ENCODE data around the gene PDE1C. TPM values are rescaled to one million over a fixed set of nuclear protein-coding genes. Genes with fewer than 3 reads are reported as not detected.

Gene PDE1C
- total RNA-seq, 1 experiment from 2014 or later, result 0.11 TPM

DNA sequence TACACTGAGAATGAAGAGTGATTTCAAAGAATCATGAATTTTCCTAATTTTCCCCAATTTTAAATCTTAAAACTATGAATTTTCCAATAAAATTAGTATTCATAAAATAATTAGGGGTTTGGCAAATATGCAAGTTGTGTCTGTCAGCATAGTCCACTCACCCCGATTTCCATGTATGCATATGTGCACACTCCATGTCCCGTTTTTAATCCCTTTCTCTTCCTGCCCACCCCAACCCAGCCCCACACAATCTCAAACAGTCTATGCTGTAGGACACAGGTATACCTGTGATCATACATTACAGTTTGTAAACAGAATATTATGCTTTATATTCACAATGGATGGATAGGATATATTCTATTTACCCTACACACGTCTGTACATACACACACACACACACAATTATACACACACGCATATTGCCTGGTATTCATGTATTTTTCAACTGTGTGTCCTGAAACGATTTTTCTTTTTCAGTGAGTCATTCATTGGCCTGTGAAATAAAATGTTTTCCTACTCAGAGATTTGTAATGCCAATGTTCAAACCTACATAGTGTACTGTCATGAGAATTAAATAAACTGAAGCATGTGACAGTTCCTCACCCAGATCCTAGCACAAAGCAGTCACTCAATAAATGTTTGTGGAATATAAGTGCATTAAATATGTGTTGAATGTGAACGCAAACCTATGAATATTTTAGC lies 144.3 kb downstream of the PDE1C start:
- Histone ChIP-seq H3K27me3 (replicated peaks) (no peaks in the 10 kb centered on the region), H3K36me3 (no peaks in the 10 kb centered on the region), H3K4me3 (no peak overlapping the region), H3K4me1 (replicated peaks) (no peaks in the 10 kb centered on the region), H3K27ac (no peak overlapping the region), H3K9me3 (replicated peaks) (no peaks in the 10 kb centered on the region)
- DNase-seq (ENCODE audit: low read depth in 1 of 2, low spot score in 2 of 2), result no peak

- no peak overlapping the region for H3K4me3 ChIP-seq
- H3K9me3 ChIP-seq (replicated peaks), result no peaks in the 10 kb centered on the region
- no peaks in the 10 kb centered on the region for H3K27me3 ChIP-seq (replicated peaks)
Observed at GRCh38 chr7:31924251-31924650, 146.0 kb downstream of the PDE1C start.

GRCh38 chr7:31922848-31923247 lies 147.4 kb downstream of the PDE1C start:
- no peaks in the 10 kb centered on the region for H3K27me3 ChIP-seq (replicated peaks)
- no peaks in the 10 kb centered on the region for H3K4me1 ChIP-seq (replicated peaks)
- H3K9me3 ChIP-seq (replicated peaks), result no peaks in the 10 kb centered on the region
- DNase-seq (ENCODE audit: low read depth in 1 of 2, low spot score in 2 of 2), result no peak
- H3K36me3 ChIP-seq, result no peaks in the 10 kb centered on the region
- no peak overlapping the region for H3K4me3 ChIP-seq
- no peak overlapping the region for H3K27ac ChIP-seq

More at GRCh38 chr7:31924251-31924650, 146.0 kb downstream of the PDE1C start:
- no peak overlapping the region for H3K27ac ChIP-seq
- no peak for DNase-seq (ENCODE audit: low read depth in 1 of 2, low spot score in 2 of 2)
- H3K36me3 ChIP-seq, result no peaks in the 10 kb centered on the region
- no peaks in the 10 kb centered on the region for H3K4me1 ChIP-seq (replicated peaks)

GRCh38 chr7:31921047-31921446 lies 149.2 kb downstream of the PDE1C start:
- H3K27ac ChIP-seq, result no peak overlapping the region
- no peaks in the 10 kb centered on the region for H3K9me3 ChIP-seq (replicated peaks)
- no peaks in the 10 kb centered on the region for H3K36me3 ChIP-seq
- no peaks in the 10 kb centered on the region for H3K4me1 ChIP-seq (replicated peaks)
- no peak overlapping the region for H3K4me3 ChIP-seq
- H3K27me3 ChIP-seq (replicated peaks), result no peaks in the 10 kb centered on the region
- DNase-seq (ENCODE audit: low read depth in 1 of 2, low spot score in 2 of 2), result no peak

DNA sequence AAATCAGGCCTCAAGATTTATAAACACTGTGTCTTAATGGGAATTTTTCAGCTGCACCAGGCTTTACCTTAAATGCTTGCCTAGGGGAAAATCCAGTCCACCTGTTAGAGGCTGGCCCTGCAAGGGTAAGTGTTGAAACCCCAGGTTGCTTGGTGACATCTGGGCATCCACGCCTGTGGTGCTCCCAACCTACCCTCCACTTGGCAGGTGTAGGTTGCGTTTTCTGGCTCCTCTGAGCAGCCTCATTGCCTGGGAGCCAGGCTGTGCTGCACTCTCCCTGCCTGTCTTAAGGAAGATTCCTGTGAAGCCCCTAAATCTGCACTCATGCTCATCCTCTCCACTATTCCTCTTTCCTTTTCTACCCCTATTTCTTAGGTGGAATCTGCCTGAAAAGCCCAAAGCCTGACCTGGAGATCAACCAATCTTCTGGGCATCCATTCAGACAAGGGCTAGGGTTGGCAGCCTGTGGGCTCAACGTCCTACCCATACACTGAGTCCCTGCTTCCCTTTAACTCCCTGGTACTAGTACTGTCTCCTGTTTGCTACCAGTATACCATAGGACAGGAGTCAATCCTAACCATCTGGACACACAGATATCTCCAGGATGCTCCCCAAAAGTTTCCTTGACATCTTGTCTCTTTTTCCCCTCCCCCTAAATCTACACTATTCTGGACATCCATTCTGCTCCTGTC lies 150.4 kb downstream of the PDE1C start:
- H3K27me3 ChIP-seq (replicated peaks), result no peaks in the 10 kb centered on the region
- H3K27ac ChIP-seq, result no peak overlapping the region
- no peaks in the 10 kb centered on the region for H3K9me3 ChIP-seq (replicated peaks)
- H3K4me3 ChIP-seq, result no peak overlapping the region
- no peak for DNase-seq (ENCODE audit: low read depth in 1 of 2, low spot score in 2 of 2)
- no peaks in the 10 kb centered on the region for H3K4me1 ChIP-seq (replicated peaks)
- no peaks in the 10 kb centered on the region for H3K36me3 ChIP-seq

DNA sequence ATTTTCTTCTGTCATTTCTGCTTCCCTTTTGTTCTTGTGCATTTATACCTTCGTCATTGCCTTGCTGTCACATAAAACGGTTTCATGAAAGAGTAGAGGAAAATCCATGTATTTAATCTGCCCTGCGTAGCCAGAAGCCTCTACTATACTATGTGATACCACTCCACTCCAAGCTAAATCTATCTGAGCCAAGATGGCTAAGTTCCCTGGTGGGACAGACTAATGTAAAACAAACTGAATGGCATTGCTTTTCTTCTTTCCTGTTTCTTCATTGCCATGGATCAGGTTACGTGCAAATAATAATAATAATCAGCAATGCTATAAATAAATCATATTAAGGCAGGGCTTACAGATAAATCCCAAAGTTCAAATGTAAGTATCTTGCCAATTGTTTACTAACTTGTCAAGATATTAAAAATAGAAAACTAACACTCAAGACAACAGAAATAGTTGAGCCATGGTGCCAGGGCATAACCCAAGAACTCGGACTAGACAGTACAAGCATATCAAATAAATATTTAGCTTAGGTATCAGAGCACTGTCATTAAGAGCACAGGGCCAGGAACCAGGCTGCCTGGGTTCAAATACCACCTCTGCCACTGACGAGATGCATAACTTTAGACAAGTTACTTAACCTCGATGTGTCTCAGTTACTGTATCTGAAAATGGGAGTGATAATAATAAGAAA lies 151.4 kb downstream of the PDE1C start:
- Histone ChIP-seq H3K27ac (no peak overlapping the region), H3K9me3 (replicated peaks) (no peaks in the 10 kb centered on the region), H3K36me3 (no peaks in the 10 kb centered on the region), H3K27me3 (replicated peaks) (no peaks in the 10 kb centered on the region), H3K4me1 (replicated peaks) (no peaks in the 10 kb centered on the region), H3K4me3 (no peak overlapping the region)
- no peak for DNase-seq (ENCODE audit: low read depth in 1 of 2, low spot score in 2 of 2)

DNA sequence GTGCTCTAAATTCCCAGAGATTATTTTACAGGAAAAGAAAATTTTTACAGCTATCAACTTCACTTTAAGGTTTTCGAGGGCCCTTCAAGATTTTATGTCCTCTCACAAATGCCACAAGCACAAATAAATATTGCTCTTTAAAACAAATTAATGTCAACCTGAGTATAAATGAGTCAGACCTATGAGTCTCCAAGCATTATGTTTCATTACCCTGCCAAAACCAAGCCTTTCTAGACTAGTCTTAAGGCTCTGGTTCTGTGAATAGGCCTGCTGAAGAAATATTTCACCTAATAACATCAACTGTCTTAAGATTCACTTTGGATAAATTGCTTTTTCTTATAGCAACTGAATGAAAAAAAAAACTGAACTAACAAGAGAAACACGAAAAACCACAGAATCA lies 153.0 kb downstream of the PDE1C start:
- Histone ChIP-seq H3K36me3 (no peaks in the 10 kb centered on the region), H3K27ac (no peak overlapping the region), H3K4me3 (no peak overlapping the region), H3K9me3 (replicated peaks) (no peaks in the 10 kb centered on the region), H3K4me1 (replicated peaks) (no peaks in the 10 kb centered on the region), H3K27me3 (replicated peaks) (no peaks in the 10 kb centered on the region)
- no peak for DNase-seq (ENCODE audit: low read depth in 1 of 2, low spot score in 2 of 2)

GRCh38 chr7:31910191-31910590 lies 160.0 kb downstream of the PDE1C start:
- H3K4me1 ChIP-seq (replicated peaks), result no peaks in the 10 kb centered on the region
- no peak overlapping the region for H3K4me3 ChIP-seq
- no peaks in the 10 kb centered on the region for H3K36me3 ChIP-seq
- no peak for DNase-seq (ENCODE audit: low read depth in 1 of 2, low spot score in 2 of 2)
- no peaks in the 10 kb centered on the region for H3K27me3 ChIP-seq (replicated peaks)
- no peaks in the 10 kb centered on the region for H3K9me3 ChIP-seq (replicated peaks)
- no peak overlapping the region for H3K27ac ChIP-seq

DNA sequence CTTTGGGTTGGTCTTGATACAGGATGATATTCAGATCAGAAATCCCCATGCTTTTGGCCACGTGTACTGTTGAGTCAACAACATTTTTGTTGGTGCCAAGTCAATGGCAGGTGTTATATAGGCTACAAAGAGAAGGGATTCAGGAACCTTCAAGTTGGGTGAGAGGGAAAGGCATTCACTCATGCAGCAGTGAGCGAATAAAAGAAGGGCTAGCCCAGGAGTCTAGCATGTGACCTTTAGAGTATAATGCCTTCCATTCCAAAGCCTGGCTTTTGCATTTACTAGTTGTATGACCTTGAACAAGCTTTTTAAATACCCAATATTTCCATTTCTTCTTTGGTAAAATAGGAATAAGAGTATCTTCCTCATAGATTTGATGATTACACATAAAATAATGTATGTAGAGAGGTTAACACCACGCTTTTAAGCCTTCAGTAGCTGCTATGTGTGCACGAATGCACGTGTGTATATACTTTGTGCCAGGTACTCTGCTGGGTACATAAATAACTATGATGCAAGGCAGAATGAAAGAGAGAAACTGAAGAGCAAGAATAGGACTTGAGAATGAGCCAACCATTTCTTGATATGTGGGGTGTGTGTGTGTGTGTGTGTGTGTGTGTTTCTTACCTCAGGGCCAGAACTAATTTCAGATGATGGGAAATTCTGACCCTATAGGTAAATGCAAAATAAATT lies 163.6 kb downstream of the PDE1C start:
- no peak for DNase-seq (ENCODE audit: low read depth in 1 of 2, low spot score in 2 of 2)
- H3K27ac ChIP-seq, result no peak overlapping the region
- no peak overlapping the region for H3K4me3 ChIP-seq
- H3K27me3 ChIP-seq (replicated peaks), result no peaks in the 10 kb centered on the region
- H3K9me3 ChIP-seq (replicated peaks), result no peaks in the 10 kb centered on the region
- H3K36me3 ChIP-seq, result no peaks in the 10 kb centered on the region
- no peaks in the 10 kb centered on the region for H3K4me1 ChIP-seq (replicated peaks)

GRCh38 chr7:31903962-31904361 lies 166.2 kb downstream of the PDE1C start:
- no peak overlapping the region for H3K27ac ChIP-seq
- DNase-seq (ENCODE audit: low read depth in 1 of 2, low spot score in 2 of 2), result no peak
- no peaks in the 10 kb centered on the region for H3K27me3 ChIP-seq (replicated peaks)
- H3K9me3 ChIP-seq (replicated peaks), result no peaks in the 10 kb centered on the region
- H3K4me3 ChIP-seq, result no peak overlapping the region
- no peaks in the 10 kb centered on the region for H3K4me1 ChIP-seq (replicated peaks)
- no peaks in the 10 kb centered on the region for H3K36me3 ChIP-seq

DNA sequence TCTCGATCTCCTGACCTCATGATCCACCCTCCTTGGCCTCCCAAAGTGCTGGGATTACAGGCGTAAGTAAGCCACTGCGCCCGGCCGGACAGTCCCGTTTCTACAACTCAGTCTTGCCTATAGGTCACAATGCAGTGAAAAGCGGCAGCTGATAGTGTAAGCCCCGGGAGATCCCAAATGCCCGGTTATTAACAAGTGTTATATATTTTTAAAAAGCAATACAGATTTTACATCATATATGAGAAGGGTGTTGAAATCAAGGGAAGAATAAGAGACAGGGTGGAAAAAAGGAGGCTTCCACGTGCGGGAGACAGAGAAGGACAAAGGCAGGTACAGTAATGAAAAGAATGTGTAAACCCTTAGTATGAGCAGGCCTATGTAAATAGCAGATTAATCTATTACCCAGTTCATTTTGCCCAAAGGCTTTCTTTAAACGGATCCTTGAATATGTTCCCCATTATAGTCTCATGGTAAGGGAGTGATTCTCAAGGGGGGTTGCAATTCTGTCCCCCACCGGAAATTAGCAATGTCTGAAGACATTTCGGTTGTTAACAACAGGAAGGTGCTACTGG lies 170.8 kb downstream of the PDE1C start:
- no peak overlapping the region for H3K4me3 ChIP-seq
- H3K27ac ChIP-seq, result no peak overlapping the region
- no peaks in the 10 kb centered on the region for H3K4me1 ChIP-seq (replicated peaks)
- no peaks in the 10 kb centered on the region for H3K36me3 ChIP-seq
- H3K27me3 ChIP-seq (replicated peaks), result 0 out of 2 replicates have a peak, but pooled peaks cover 4% of the 10 kb centered on the region
- DNase-seq (ENCODE audit: low read depth in 1 of 2, low spot score in 2 of 2), result no peak
- H3K9me3 ChIP-seq (replicated peaks), result no peaks in the 10 kb centered on the region

GRCh38 chr7:31896925-31897324 lies 173.3 kb downstream of the PDE1C start:
- Histone ChIP-seq H3K9me3 (replicated peaks) (no peaks in the 10 kb centered on the region), H3K36me3 (no peaks in the 10 kb centered on the region), H3K4me3 (no peak overlapping the region), H3K27ac (no peak overlapping the region), H3K27me3 (replicated peaks) (0 out of 2 replicates have a peak, but pooled peaks cover 4% of the 10 kb centered on the region), H3K4me1 (replicated peaks) (no peaks in the 10 kb centered on the region)
- DNase-seq (ENCODE audit: low read depth in 1 of 2, low spot score in 2 of 2), result no peak

- no peak for DNase-seq (ENCODE audit: low read depth in 1 of 2, low spot score in 2 of 2)
- Histone ChIP-seq H3K27me3 (replicated peaks) (0 out of 2 replicates have a peak, but pooled peaks cover 4% of the 10 kb centered on the region), H3K9me3 (replicated peaks) (no peaks in the 10 kb centered on the region)
Observed at GRCh38 chr7:31894308-31894707, 175.9 kb downstream of the PDE1C start.

More at GRCh38 chr7:31894308-31894707, 175.9 kb downstream of the PDE1C start:
- H3K36me3 ChIP-seq, result no peaks in the 10 kb centered on the region
- no peak overlapping the region for H3K27ac ChIP-seq
- H3K4me1 ChIP-seq (replicated peaks), result no peaks in the 10 kb centered on the region
- H3K4me3 ChIP-seq, result no peak overlapping the region
